Subcutaneous abdominal adipose tissue (tissue), 5 donors: ENCODE results near the gene PARD3B.

ENCODE experiments used
- H3K27ac ChIP-seq: one replicate; pipeline ENCODE4 v1.7.0; 2013; ENCODE audit warnings: low read depth, mild to moderate bottlenecking, inconsistent platforms, low read length, moderate library complexity
- H3K27me3 ChIP-seq, 5 donors: one replicate each; pipeline ENCODE4 v1.7.0; 2013; ENCODE audit warnings: low read length in 5 of 5, inconsistent platforms in 1 of 5; ENCODE audit not compliant: control insufficient read depth in 5 of 5, insufficient read depth in 4 of 5
- H3K36me3 ChIP-seq, 5 donors: one replicate each; pipeline ENCODE4 v1.7.0; 2013; ENCODE audit warnings: low read length in 5 of 5; ENCODE audit not compliant: control insufficient read depth in 5 of 5, insufficient read depth in 5 of 5
- H3K4me1 ChIP-seq, 5 donors: one replicate each; pipeline ENCODE4 v1.7.0; 2013; ENCODE audit warnings: low read length in 5 of 5, mild to moderate bottlenecking in 3 of 5, moderate library complexity in 1 of 5; ENCODE audit not compliant: control insufficient read depth in 5 of 5, insufficient read depth in 5 of 5
- H3K4me3 ChIP-seq, 5 donors: one replicate each; pipeline ENCODE4 v1.7.0; 2013; ENCODE audit warnings: low read length in 5 of 5, low read depth in 1 of 5
- H3K9ac ChIP-seq, 5 donors: one replicate each; pipeline ENCODE4 v1.7.0; 2013; ENCODE audit warnings: low read length in 5 of 5, mild to moderate bottlenecking in 4 of 5, moderate library complexity in 3 of 5
- H3K9me3 ChIP-seq, 5 donors: one replicate each; pipeline ENCODE4 v1.7.0; 2013; ENCODE audit warnings: low read length in 5 of 5; ENCODE audit not compliant: control insufficient read depth in 5 of 5
- donor health status: healthy.
- donor health status: healthy.
- donor health status: healthy.
- donor health status: healthy.
- donor health status: healthy.

PARD3B gene

DNA sequence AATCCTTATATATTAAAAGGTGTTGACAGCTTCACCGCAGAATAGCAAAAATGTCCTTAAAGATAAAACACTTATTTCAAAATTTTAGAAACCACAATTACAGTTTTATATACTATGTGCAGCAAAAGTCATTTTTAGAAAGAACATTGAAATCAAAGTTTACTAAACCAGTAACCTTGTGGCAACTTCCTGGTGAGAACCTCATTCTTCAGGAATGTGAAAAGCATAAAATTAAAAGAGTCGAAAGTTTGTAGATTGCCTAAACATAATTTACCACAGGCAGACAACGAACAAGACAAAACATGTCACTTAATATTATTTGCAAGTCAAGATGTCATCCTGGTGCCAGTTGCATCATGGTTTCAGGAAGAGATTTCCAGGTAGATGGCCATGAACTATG, 1028.7 kb downstream of the PARD3B start:
- Histone ChIP-seq H3K9ac (no peak overlapping the region), H3K27ac (no peak overlapping the region), H3K27me3 (no peaks in the 10 kb centered on the region), H3K9me3 (peaks cover 0 to 9% (median 0%) of the 10 kb centered on the region in 5 donors), H3K4me1 (no peaks in the 10 kb centered on the region), H3K4me3 (no peak overlapping the region), H3K36me3 (no peaks in the 10 kb centered on the region)

DNA sequence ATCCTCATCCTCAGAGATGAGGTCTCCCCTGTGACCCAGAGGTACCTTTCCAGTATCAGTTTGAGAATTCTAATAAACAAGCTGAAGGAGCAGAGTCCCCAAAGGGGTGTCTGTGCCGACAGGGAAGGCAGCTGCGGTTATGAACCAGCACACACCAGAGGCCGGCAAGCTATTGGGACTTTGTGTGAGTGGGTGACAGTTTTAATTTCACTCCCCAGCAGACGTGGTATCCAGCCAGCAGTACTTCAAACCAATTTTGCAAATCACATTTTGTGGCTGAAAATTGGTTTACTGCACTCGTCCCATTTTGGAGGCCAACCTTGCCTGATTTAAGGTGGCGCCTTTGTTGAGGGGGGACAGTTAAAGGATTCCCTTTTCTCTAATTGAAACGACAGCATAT, 1034.1 kb downstream of the PARD3B start:
- peaks cover 0 to 9% (median 4%) of the 10 kb centered on the region in 5 donors for H3K4me1 ChIP-seq
- no peak overlapping the region for H3K27ac ChIP-seq
- H3K9ac ChIP-seq, result no peak overlapping the region
- H3K9me3 ChIP-seq, result peaks cover 0 to 9% (median 0%) of the 10 kb centered on the region in 5 donors
- no peak overlapping the region for H3K4me3 ChIP-seq
- H3K36me3 ChIP-seq, result no peaks in the 10 kb centered on the region
- H3K27me3 ChIP-seq, result no peaks in the 10 kb centered on the region

DNA sequence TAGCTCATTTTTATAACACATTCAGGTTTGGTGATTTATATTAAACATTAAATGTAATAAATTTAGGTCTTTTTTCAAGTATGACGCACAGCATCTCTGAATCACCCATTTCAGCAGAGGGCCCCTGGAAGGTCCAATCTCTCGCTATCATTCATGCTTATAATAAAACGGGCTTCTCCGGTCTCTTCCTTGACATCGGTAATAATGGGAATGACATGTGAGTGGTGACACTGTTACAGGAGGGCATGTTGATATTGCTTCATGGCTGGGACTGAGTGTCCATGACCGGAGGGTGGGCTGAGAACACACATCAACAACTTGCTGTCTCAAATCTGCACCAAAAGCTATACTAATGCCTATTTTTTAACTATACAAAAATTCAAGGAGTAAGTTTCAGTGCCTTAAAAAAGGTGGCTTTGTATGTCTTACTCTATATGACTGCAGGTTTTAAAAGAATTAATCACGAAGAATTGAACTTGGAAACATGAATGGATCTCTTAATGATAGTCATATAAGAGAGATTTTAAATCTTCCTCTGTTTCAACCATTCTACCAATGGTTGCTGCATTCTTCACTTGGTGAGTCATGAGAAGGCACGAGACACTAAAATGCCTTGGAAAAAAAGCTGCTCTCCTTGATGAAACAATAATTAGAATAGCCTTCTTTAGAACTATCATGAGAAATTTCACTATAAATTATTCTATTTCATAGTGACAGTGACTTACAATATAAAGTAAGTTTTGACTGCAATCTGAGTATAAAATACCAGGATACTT, 1035.1 kb downstream of the PARD3B start:
- Histone ChIP-seq H3K4me1 (peaks cover 0 to 9% (median 4%) of the 10 kb centered on the region in 5 donors), H3K36me3 (no peaks in the 10 kb centered on the region), H3K27ac (no peak overlapping the region), H3K4me3 (no peak overlapping the region), H3K27me3 (no peaks in the 10 kb centered on the region), H3K9ac (no peak overlapping the region), H3K9me3 (peaks cover 0 to 6% (median 0%) of the 10 kb centered on the region in 5 donors)

DNA sequence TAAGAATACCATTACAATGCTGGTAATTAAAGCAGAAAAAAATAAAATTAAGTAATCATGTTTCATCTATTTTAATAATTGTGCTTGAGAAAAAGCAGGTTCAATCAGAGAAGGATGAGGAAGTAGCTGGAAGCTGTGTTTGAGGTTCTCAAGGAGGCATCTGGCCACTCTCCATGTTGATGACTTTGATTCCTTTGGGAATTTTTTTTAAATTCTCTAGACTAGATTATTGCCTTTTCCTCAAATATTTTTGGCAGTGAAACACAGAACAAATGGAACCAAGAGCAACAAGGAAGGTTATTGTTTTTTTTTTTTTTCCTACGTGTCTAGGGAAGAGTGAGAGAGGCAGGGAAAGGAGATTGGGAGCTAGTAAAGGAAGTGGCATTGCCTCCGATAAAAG, 1037.1 kb downstream of the PARD3B start:
- Histone ChIP-seq H3K9me3 (no peaks in the 10 kb centered on the region), H3K4me3 (no peak overlapping the region), H3K4me1 (peaks cover 0 to 14% (median 4%) of the 10 kb centered on the region in 5 donors), H3K27ac (no peak overlapping the region), H3K27me3 (no peaks in the 10 kb centered on the region), H3K36me3 (no peaks in the 10 kb centered on the region), H3K9ac (no peak overlapping the region)

DNA sequence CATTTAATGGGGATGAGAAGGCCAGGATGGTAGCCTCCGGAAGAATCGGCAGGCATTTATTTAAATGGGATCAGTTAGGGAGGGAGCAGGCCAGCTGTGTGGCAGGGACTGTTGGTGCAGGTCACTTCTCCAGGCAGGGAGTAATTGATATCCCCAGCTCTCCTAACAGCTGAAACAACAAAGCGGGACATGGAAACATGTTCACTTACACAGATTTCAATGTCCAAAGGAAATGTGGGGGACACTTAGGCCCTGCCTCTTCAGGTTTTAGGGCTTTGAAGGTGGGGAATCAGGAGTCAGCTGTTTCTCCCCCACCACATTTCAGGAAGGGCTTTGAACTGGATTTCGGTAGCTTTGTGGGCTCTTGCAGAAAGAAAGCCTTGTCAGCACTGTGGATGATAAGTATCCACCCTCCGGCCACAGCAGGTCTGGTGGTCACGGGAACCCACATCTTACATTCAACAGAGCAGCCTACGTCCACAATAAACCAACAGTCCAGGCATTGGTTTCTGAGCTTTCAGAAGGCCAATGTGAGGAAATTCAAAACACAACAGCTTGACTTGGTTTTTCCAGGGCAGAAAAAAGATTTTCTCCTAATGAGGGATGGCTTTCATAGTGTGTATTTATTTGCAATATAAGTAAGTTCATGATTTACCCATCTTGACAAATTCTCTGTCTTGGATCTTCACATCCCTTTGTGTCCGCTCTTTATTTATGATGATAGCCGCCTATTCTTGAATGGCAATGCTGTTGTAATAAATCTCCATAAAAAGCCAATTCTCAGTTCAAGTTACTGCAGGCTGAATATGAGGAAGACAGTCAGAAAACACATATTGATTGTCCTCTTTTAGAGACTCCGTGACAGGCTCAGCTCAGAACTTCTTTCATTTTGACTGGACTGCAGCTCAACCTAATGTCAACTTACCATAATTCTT, 1040.4 kb downstream of the PARD3B start:
- no peak overlapping the region for H3K27ac ChIP-seq
- H3K27me3 ChIP-seq, result no peaks in the 10 kb centered on the region
- H3K9me3 ChIP-seq, result no peaks in the 10 kb centered on the region
- no peaks in the 10 kb centered on the region for H3K36me3 ChIP-seq
- H3K9ac ChIP-seq, result no peak overlapping the region
- no peak overlapping the region for H3K4me3 ChIP-seq
- peaks cover 0 to 14% (median 4%) of the 10 kb centered on the region in 5 donors for H3K4me1 ChIP-seq

DNA sequence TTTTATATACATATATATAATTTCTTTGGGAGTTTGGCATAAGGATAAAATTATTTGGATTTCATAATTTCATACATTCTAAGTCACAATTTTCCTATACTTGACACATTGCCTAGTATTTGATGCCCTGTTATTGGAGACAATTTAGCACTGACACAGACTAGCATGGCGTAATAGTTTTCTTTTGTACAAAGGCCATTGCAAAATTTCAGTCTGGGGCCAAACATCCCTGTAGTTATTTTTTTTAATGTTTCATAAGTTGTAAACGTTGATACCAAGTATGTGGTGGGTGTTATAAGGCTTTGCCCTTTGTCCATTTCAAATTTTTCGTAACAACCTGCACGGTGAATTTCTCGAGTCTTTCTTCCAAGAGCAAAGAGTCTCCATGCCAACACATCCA, 1041.4 kb downstream of the PARD3B start:
- H3K4me3 ChIP-seq, result no peak overlapping the region
- H3K9me3 ChIP-seq, result no peaks in the 10 kb centered on the region
- H3K9ac ChIP-seq, result no peak overlapping the region
- no peaks in the 10 kb centered on the region for H3K36me3 ChIP-seq
- no peak overlapping the region for H3K27ac ChIP-seq
- H3K27me3 ChIP-seq, result no peaks in the 10 kb centered on the region
- H3K4me1 ChIP-seq, result peaks cover 0 to 14% (median 4%) of the 10 kb centered on the region in 5 donors

DNA sequence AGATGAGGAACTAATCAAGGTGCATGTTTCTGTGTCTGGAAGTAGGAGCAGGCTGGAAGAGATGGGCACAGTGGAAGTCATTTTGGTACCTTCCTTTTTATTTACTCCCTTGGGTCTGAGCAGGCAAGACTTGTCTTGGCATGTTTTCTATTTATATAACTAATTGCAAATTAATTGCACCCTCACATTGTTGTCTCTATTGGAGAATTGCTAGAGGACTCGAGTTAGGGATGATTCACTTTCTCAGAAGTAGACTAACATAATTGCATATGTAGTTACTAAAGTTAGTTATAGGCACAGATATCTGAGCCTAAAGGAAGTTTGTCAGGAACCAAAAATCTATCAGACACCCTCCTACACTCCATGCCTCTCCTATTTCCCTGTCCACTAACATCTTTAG, 1044.2 kb downstream of the PARD3B start:
- H3K27me3 ChIP-seq, result no peaks in the 10 kb centered on the region
- H3K9ac ChIP-seq, result no peak overlapping the region
- no peak overlapping the region for H3K27ac ChIP-seq
- H3K4me3 ChIP-seq, result no peak overlapping the region
- no peaks in the 10 kb centered on the region for H3K36me3 ChIP-seq
- H3K9me3 ChIP-seq, result no peaks in the 10 kb centered on the region
- peaks cover 0 to 5% (median 0%) of the 10 kb centered on the region in 5 donors for H3K4me1 ChIP-seq

DNA sequence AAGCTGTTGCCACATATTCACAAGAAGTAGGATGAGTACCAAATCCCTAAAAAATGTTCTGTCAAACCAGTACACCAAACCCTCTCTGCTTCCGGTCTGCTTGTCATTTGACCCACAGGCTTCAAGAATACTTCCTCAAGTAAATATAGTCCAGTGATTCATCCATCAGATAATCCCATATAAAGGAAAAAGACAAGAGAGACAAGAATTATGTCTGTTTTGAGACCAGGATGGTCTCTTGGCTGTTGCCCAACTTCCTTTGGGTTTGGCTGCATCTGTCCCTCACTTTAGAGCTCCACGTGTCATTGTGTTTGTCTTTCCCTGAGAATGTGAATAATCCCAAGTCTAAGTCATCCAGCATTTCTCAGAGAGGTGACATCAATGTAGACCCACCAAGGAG, 1045.5 kb downstream of the PARD3B start:
- Histone ChIP-seq H3K9ac (no peak overlapping the region), H3K27me3 (no peaks in the 10 kb centered on the region), H3K36me3 (no peaks in the 10 kb centered on the region), H3K4me1 (peaks cover 0 to 5% (median 0%) of the 10 kb centered on the region in 5 donors), H3K4me3 (no peak overlapping the region), H3K27ac (no peak overlapping the region), H3K9me3 (no peaks in the 10 kb centered on the region)

- no peaks in the 10 kb centered on the region for H3K9me3 ChIP-seq
- no peak overlapping the region for H3K27ac ChIP-seq
- H3K4me1 ChIP-seq, result no peaks in the 10 kb centered on the region
- no peaks in the 10 kb centered on the region for H3K36me3 ChIP-seq
- no peak overlapping the region for H3K4me3 ChIP-seq
- H3K27me3 ChIP-seq, result no peaks in the 10 kb centered on the region
- H3K9ac ChIP-seq, result no peak overlapping the region
These were observed 1048.6 kb downstream of the PARD3B start for GRCh38 chr2:205593891-205594290.

GRCh38 chr2:205596581-205596980, 1051.3 kb downstream of the PARD3B start:
- no peaks in the 10 kb centered on the region for H3K36me3 ChIP-seq
- no peaks in the 10 kb centered on the region for H3K27me3 ChIP-seq
- peaks cover 0 to 9% (median 2%) of the 10 kb centered on the region in 5 donors for H3K9me3 ChIP-seq
- H3K4me1 ChIP-seq, result no peaks in the 10 kb centered on the region
- H3K9ac ChIP-seq, result no peak overlapping the region
- H3K27ac ChIP-seq, result no peak overlapping the region
- H3K4me3 ChIP-seq, result no peak overlapping the region
